ENCODE results near the gene FSTL5.
"Not testable (repeated sequence)": the region's sequence is repeated elsewhere in the genome, so short reads cannot be mapped to it uniquely, and the experiment has no call there.

The FSTL5 gene

DNA sequence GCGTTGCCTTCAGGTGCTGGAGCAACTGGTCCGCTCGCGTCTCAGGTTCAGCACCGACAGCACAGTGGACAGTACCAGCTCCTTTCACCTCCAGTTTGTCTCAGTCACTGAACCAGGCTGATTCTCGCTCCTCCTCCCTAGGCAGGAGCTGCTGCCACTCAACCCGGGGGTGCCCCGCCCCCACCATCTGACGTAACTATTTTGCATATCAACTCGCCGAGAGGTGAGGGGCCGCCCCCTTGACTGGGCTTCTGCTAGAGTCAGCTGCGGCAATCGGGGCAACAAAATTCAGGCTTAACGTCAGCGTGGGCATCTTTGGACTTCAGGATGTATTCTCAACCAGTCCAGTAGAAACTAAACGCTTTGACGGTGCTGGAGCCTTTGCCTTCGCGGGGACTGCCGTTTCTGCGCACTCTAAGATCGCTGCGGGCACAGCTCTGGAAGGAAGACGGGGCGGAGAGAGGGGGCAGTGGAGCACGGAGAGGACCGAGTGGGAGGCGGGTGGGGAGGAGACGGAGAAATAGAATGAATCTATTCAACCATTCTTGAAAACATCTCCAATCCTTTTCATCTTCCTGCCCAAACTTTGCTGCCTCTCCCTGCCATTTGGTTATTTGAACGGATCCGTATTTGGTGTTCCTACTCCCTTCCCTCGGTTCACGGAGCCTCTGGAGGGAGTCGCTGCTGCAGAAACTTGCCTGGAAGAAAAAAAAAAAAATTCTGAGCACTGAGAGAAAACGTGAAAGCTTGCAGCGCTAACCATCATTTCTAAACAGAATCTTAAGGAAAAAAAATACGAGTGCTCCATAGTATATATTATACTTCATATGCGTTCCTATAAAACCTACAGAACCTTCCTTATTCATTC is at the start of gene FSTL5:
FSTL5 (minus strand) TSS at position 109 of the 868 bp plus-strand sequence. CDS start 52,604 bp downstream, outside the sequence.
- peak in 1 of 2 experiments; percentile 36 for DNase-seq

- DNase-seq = no peak
Observed at GRCh38 chr4:162209706-162210105, 45.9 kb upstream of the FSTL5 start.

DNA sequence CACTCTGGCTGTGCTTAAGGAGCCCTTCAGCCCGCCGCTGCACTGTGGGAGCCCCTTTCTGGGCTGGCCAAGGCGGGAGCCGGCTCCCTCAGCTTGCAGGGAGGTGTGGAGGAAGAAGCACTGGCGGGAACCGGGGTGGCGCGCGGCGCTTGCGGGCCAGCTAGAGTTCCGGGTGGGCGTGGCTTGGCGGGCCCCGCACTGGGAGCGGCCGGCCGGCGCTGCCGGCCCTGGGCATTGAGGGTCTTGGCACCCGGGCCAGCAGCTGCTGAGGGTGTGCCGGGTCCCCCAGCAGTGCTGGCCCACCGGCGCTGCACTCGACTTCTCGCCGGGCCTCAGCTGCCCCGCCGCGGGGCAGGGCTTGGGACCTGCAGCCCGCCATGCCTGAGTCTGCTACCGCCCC is 39.7 kb upstream of the FSTL5 start:
- not testable (repeated sequence) for DNase-seq

DNA sequence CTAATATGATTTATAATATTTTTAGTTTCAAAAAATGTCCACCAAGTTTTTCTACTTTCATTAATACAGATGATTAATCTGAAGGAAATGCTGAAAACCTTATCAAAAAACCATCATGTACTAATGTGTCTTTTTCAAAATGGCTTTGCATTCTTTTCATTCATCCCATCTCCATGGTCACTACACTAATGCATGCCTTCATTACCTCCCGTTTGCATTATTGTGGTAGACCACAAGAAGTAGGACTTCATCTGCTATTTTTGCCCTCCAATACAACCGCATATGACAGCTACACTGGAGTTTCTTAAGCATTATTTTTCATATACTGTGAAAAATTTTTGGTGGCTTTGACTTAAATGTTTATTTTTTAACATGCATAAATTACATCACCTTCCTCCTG is 37.9 kb upstream of the FSTL5 start:
- no peak for DNase-seq

GRCh38 chr4:162170509-162170908 is 6.7 kb upstream of the FSTL5 start:
- no peak for DNase-seq

DNA sequence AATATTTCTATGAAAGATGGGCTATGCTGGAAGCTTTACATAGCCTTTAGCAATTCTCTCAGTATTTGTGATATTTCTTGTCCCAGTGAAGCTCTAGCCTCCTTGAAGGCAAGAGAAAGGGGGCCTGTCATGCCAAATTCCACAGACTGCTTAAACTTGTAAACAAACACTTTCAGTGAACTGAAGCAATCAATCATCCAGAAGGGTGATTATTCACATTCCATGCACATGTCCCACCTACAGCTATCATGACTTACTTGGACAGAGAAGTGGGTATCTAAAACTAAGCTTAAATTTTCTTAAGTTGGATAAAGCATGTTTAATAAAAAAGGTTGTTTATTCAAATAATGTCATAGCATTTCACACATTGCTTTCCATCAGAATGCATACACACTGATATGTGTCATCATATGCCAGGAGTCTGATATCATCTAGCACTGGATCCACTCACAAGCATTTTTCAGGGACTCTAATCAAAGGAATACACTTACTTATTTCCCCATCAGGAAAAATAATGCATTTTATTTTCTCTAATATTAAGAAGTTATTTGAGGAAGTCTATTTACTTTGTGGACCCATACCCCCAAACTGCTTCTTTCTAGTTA is 1.2 kb upstream of the FSTL5 start:
- no peak for DNase-seq

GRCh38 chr4:162162672-162163071 is 1.1 kb downstream of the FSTL5 start:
- DNase-seq = no peak

DNA sequence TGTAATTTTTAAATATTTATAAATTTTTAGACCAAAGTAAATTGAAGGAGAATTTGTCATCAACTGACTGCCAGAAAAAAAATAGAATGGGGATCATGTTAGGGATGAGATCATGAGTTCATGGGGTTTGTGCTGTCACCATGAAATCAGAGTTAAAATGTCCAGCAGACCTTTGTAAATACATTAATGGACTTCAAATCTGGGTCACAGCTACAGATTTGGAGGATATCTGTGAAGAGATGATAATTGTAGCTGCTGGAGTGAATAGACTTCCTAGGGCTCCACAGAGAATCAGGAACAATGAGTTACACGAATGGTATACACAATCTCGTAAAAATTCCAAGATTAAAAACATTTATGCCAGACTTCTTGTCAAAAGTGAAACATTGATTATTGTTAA is 6.6 kb downstream of the FSTL5 start:
- no peak for DNase-seq

DNA sequence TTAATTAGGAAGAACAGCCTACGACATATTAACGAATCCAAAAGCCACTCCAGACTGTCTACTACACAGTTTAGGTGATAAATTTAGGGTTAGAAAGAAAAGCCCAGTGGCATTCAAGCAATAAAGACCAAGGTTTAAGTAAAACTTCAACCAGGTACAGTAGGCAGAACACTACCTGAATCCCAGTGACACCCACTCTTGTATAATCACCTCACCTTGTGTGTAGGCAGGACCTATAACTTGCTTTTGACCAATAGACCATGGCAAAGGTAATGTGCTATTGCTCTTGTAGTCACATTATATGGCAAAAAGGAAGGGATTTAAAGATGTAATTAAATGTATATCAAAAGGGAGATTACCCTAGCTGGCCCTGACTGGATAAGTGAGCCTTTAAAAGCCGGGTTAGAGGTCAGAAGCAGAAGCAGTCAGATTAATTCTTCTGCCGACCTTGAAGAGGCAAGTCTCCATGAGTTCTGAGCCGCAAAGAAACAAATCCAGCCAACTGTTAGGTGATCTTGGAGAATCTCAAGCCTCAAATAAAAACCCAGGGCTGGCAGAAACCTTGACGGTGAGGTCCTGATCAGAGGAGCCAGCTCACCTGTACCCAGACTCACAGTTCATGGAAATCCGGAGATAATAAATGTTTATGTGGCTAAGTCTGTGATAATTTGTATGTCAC is 8.8 kb downstream of the FSTL5 start:
- DNase-seq = no peak

DNA sequence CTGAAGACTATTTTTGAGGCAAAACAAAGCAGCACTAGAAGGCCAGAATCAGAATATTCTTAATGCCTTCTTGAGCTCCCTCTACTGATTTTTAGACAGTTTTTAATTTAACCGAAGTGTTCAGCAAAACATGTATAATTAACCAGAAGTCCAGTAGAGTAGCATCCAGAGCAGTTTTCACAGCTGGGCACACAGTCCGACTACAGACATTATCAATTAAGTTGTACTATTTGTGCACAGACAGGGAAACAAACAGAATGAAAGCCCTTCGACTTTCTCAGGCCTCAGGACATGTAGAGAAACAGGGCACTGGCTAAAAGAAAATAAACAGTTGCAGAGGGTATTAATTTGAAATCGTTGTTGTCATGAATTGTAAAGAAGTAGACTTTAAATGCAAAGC is 11.9 kb downstream of the FSTL5 start:
- no peak for DNase-seq

DNA sequence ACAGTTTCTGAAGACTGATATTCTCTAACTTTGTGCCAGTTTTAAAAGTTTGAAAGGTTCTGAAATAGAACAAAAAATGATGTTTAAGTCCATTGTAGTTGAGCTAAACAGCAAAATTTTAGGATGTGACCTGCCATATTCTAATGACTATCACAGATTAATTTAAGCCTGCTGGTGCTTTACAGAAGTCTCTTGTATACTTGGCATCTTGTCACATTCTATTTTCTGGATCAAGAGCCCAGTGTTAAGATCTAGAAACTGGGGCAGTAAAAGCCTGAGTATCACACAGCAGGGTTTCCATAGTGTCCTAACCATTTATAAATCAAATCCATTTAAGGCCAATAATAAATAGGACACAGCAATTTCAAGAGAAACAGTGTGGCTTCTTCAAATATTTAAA is 12.4 kb downstream of the FSTL5 start:
- no peak for DNase-seq

DNA sequence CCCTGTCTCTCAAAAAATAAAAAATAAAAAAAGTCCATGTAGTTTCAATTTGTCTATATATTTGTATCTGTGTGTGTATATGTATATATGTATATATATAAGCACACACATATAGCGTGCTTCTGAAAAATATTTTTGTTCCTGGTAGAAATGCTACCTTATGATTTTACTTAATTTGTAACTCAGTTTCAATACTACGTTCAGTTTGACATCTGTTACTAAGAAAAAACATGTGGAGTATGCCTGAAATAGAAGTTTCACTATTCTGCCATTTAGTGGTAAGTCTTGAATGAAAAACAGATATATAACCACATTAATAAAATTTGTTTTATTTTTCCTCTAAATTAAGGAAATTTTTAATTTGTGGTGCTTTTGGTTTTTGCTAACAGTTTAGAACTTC is 14.2 kb downstream of the FSTL5 start:
- no peak for DNase-seq

DNA sequence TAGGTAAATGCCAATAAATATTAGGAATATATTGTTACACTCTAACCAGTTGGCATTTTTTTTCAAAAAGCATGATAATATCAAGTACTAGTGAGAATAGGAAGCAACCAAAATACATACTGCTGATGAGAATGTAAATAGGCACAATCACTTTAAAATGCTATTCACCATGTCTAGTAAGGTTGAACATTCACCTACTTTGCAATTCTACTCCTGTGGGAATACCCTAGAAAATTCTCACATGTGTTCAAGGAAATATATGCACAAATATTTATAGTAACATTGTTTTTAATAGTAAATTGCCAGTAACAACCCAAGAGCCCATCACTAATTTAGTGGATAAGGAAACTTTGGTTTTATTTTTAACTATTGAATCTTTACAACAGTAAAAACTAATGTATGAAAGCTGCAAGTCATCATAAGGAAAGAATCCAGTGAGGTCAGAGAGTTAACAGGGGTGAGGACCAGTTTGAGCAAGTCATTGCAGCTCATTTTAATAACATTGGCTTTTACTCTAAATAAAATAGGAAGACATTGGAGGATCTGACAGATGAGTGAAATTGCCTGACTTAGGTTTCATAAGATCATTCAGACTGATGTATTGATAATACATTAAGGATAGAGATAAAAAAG is 23.6 kb downstream of the FSTL5 start:
- no peak for DNase-seq

GRCh38 chr4:162139412-162139811 is 24.4 kb downstream of the FSTL5 start:
- no peak for DNase-seq

DNA sequence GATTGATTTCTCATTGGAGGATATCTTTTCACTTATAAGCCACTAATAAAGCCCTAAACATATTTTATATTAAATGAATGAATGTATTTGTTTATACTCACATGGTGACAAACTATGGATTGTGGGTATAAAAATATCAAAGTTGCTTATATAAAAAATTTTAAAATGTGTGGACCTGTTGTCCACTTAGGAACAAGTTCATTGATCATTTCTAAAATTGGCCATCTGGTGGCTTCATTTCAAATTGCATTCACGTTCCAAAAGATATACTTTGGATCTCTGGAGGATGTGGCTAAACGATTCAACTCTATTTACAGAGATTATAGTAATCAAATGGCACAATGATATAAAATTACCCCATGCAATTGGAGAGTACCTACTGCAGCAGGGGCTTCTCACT is 32.5 kb downstream of the FSTL5 start:
- no peak for DNase-seq

- DNase-seq = no peak
Observed at GRCh38 chr4:162126729-162127128, 37.1 kb downstream of the FSTL5 start.

DNA sequence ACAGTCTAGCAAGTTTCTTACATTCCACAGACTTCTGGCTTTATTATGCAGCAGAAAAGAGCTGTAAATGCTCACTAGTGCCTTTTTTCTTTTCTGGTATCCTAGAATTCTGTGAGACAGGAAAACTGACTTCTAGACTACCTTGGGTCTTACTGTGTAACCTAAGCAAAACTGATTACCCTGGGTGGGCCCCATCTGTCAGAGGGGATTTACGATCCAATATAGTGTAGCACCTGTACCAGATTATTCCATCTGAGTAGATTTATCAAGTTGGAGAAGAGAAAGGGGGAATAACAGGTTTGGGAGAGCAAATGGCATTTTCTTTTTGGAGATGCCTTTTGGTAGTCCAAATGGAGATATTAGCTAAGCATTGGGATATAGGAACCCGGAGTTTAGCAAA is 46.7 kb downstream of the FSTL5 start:
- DNase-seq = no peak

GRCh38 chr4:162116095-162116779 is 47.6 kb downstream of the FSTL5 start:
- DNase-seq = no peak

GRCh38 chr4:162115333-162115732 is 48.5 kb downstream of the FSTL5 start:
- no peak for DNase-seq

- DNase-seq = no peak
Observed at GRCh38 chr4:162111078-162111477, 52.7 kb downstream of the FSTL5 start.

- DNase-seq = no peak
Observed at GRCh38 chr4:162104459-162105124, 59.2 kb downstream of the FSTL5 start.

GRCh38 chr4:162103908-162104307 is 59.9 kb downstream of the FSTL5 start:
- not testable (repeated sequence) for DNase-seq

Measured in NCI-H526 (cell line).